ENCODE data around the gene IKZF4.

Gene IKZF4

GRCh38 chr12:56079723-56080555, 59.1 kb downstream of the IKZF4 start, which contains the start of gene ERBB3:
TSS of gene ERBB3 (plus strand) at chr12:56080165. CDS start at chr12:56080301, 136 bp downstream.
- Mint-ChIP-seq H3K27me3 (peaks cover 13% of the 10 kb centered on the region), H3K4me1 (ENCODE audit: low read depth) (peaks cover 19% of the 10 kb centered on the region), H3K9me3 (no peaks in the 10 kb centered on the region), H3K4me3 (peak within 1 kb of the TSS; percentile 78), H3K27ac (peak within 1 kb of the TSS; percentile 26), H3K36me3 (ENCODE audit: low read depth) (no peaks in the 10 kb centered on the region)
- DNase-seq: peak; percentile 82

DNA sequence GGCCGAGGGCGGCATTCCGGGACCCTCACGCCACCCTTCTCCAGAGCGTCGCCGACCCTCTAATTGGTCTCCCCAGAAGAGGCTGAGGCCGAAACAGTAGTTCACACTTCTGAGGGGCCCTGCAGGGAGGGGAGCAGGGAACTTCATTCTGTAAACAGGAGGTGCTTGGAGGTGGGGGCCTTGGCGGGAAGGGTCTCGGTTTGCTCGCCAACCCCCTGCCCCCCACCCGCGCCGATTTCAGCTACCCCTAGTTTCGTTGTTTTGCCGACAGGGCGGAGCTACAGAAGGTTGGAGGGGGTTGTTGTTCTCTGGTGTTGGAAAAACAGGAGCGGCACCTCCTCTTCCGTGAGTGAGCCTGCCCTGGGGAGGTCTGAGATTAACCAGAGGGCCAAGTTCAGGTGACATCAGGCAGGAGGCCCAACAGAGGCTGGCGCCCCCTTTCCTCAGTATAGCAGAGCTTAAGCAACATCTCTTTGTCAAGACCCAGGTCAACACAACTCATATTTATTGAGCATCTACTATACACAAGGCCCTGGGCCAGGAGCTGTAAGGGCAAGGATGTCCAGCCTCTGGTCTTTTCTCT, 59.8 kb downstream of the IKZF4 start:
- H3K9me3 Mint-ChIP-seq: no peaks in the 10 kb centered on the region
- peak overlapping the region; percentile 26 for H3K27ac Mint-ChIP-seq
- peaks cover 19% of the 10 kb centered on the region for H3K4me1 Mint-ChIP-seq (ENCODE audit: low read depth)
- H3K27me3 Mint-ChIP-seq: peaks cover 13% of the 10 kb centered on the region
- DNase-seq: no peak
- peak overlapping the region; percentile 78 for H3K4me3 Mint-ChIP-seq
- no peaks in the 10 kb centered on the region for H3K36me3 Mint-ChIP-seq (ENCODE audit: low read depth)

- peaks cover 19% of the 10 kb centered on the region for H3K4me1 Mint-ChIP-seq (ENCODE audit: low read depth)
- H3K36me3 Mint-ChIP-seq (ENCODE audit: low read depth): no peaks in the 10 kb centered on the region
- H3K27ac Mint-ChIP-seq: no peak overlapping the region
- no peak overlapping the region for H3K4me3 Mint-ChIP-seq
- DNase-seq: no peak
- no peaks in the 10 kb centered on the region for H3K9me3 Mint-ChIP-seq
- peaks cover 13% of the 10 kb centered on the region for H3K27me3 Mint-ChIP-seq
These were observed 60.8 kb downstream of the IKZF4 start for GRCh38 chr12:56081393-56082347.

DNA sequence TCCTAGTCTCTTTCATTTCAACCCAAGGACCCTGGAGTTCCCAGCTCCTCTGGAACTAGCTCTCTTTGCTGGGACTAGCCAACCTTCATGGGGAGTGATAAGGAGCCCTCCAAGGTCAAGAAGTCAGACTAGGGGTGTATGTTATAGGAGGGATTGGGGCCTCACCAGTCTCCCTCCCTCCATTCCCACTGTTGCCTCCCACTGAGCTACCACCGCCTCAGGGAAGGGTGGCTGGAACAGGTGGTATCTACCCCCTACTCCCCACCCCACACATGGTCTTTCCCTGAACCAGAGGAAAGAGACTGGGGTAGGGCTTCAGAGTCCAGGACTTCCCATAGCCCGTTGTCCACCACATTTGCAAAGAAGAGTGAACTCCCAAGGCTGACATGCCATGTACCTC, 61.5 kb downstream of the IKZF4 start:
- H3K4me1 Mint-ChIP-seq (ENCODE audit: low read depth): peaks cover 19% of the 10 kb centered on the region

DNA sequence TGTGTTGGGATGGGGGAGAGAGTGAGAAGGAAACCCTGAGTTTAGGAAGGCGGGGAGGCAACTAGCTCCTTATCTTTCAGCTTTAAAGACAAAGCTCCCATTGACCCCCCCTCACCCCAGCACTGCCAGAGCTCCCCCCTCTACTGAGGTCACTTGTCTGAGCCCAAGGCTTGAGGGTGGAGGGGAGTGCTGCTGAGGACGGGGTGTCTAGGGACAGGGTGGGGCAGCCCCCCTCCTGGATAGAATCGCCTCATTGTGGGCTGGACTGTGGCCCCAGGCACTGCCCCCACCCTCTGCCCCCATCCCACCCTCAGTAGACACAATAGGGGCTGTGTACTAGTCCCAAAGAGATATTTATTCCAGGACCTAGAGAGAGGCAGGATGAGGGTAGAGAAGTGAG, 62.1 kb downstream of the IKZF4 start:
- no peak for DNase-seq
- no peaks in the 10 kb centered on the region for H3K36me3 Mint-ChIP-seq (ENCODE audit: low read depth)
- no peaks in the 10 kb centered on the region for H3K9me3 Mint-ChIP-seq
- H3K4me1 Mint-ChIP-seq (ENCODE audit: low read depth): peaks cover 19% of the 10 kb centered on the region
- peaks cover 13% of the 10 kb centered on the region for H3K27me3 Mint-ChIP-seq
- H3K27ac Mint-ChIP-seq: no peak overlapping the region
- H3K4me3 Mint-ChIP-seq: no peak overlapping the region

More for the DNA sequence above, 61.5 kb downstream of the IKZF4 start:
- Mint-ChIP-seq H3K27ac (no peak overlapping the region), H3K4me3 (no peak overlapping the region), H3K36me3 (ENCODE audit: low read depth) (no peaks in the 10 kb centered on the region), H3K9me3 (no peaks in the 10 kb centered on the region), H3K27me3 (peaks cover 13% of the 10 kb centered on the region)
- no peak for DNase-seq

- Mint-ChIP-seq H3K27ac (no peak overlapping the region), H3K36me3 (ENCODE audit: low read depth) (no peaks in the 10 kb centered on the region), H3K4me3 (no peak overlapping the region), H3K27me3 (peaks cover 13% of the 10 kb centered on the region), H3K4me1 (ENCODE audit: low read depth) (peaks cover 12% of the 10 kb centered on the region), H3K9me3 (no peaks in the 10 kb centered on the region)
- DNase-seq: no peak
These were observed 64.2 kb downstream of the IKZF4 start for GRCh38 chr12:56084958-56085543.

GRCh38 chr12:56086096-56086495, 65.3 kb downstream of the IKZF4 start:
- Mint-ChIP-seq H3K4me1 (ENCODE audit: low read depth) (peaks cover 3% of the 10 kb centered on the region), H3K36me3 (ENCODE audit: low read depth) (no peaks in the 10 kb centered on the region), H3K9me3 (no peaks in the 10 kb centered on the region), H3K27me3 (peaks cover 8% of the 10 kb centered on the region), H3K27ac (no peak overlapping the region), H3K4me3 (no peak overlapping the region)
- DNase-seq: no peak

- H3K9me3 Mint-ChIP-seq: no peaks in the 10 kb centered on the region
- H3K4me1 Mint-ChIP-seq (ENCODE audit: low read depth): no peaks in the 10 kb centered on the region
- H3K4me3 Mint-ChIP-seq: no peak overlapping the region
- no peaks in the 10 kb centered on the region for H3K36me3 Mint-ChIP-seq (ENCODE audit: low read depth)
- no peak for DNase-seq
- H3K27me3 Mint-ChIP-seq: peaks cover 3% of the 10 kb centered on the region
- no peak overlapping the region for H3K27ac Mint-ChIP-seq
These were observed 65.8 kb downstream of the IKZF4 start for GRCh38 chr12:56086608-56087007.

DNA sequence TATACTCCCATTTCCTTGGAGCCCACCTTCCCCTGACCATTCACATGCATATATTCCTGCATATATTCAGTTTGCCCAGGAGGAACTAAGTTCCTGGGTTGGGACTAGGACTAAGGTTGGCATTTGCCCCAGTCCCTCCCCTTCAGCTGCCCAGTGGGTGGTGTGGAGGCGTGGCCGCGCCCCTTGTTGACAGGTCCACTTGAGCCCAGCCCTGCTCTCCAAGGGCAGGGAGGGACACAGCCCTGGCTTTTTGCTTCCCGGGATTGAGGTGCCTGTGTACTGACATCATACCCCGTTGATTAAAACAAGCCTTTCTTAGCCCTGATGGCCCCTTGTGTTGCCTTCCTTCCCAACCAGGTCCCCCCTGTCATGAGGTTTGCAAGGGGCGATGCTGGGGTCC, 66.4 kb downstream of the IKZF4 start:
- H3K27ac Mint-ChIP-seq: no peak overlapping the region
- no peak for DNase-seq

More for the DNA sequence above, 66.4 kb downstream of the IKZF4 start:
- Mint-ChIP-seq H3K27me3 (no peaks in the 10 kb centered on the region), H3K4me3 (no peak overlapping the region), H3K9me3 (no peaks in the 10 kb centered on the region), H3K4me1 (ENCODE audit: low read depth) (no peaks in the 10 kb centered on the region), H3K36me3 (ENCODE audit: low read depth) (no peaks in the 10 kb centered on the region)

All from activated T-cell treated with anti-CD3 and anti-CD28 coated beads, Interleukin-2, amount 50 U/mL, for 24 hours (primary cell).